SKM-1 treated with dmso at 0.1 percent for 144 hours (cell line): Measurements from ENCODE around the gene APOL3.
"Not testable (repeated sequence)": the region's sequence is repeated elsewhere in the genome, so short reads cannot be mapped to it uniquely, and the experiment has no call there.

Experiments used
- DNase-seq: peaks from one replicate; lab custom pipeline; 2025; ENCODE audit not compliant: unreplicated experiment; lab: John Stamatoyannopoulos, UW

APOL3 gene

GRCh38 chr22:36161793-36162126 is 1.2 kb upstream of the APOL3 start:
- DNase-seq, result not testable (repeated sequence)

GRCh38 chr22:36156515-36157419 is 3.8 kb downstream of the APOL3 start:
- no peak for DNase-seq

GRCh38 chr22:36156119-36156514 is 4.4 kb downstream of the APOL3 start:
- DNase-seq, result no peak

GRCh38 chr22:36155702-36156101 is 4.9 kb downstream of the APOL3 start:
- no peak for DNase-seq

- no peak for DNase-seq
Observed at GRCh38 chr22:36154423-36154945, 6.1 kb downstream of the APOL3 start.

GRCh38 chr22:36153501-36154422 is 6.8 kb downstream of the APOL3 start:
- DNase-seq, result no peak

- DNase-seq, result not testable (repeated sequence)
Observed at GRCh38 chr22:36152821-36153220, 7.7 kb downstream of the APOL3 start.

- no peak for DNase-seq
Observed at GRCh38 chr22:36152088-36152487, 8.5 kb downstream of the APOL3 start.

- no peak for DNase-seq
Observed at GRCh38 chr22:36151006-36151595, 9.5 kb downstream of the APOL3 start.

- DNase-seq, result peak; percentile 23
Observed at GRCh38 chr22:36149441-36149840, 11.1 kb downstream of the APOL3 start.

GRCh38 chr22:36148411-36148810 is 12.1 kb downstream of the APOL3 start:
- no peak for DNase-seq

GRCh38 chr22:36147196-36147791 is 13.3 kb downstream of the APOL3 start:
- DNase-seq, result no peak

GRCh38 chr22:36145881-36146280 is 14.7 kb downstream of the APOL3 start:
- DNase-seq, result no peak

GRCh38 chr22:36144886-36145541 is 15.5 kb downstream of the APOL3 start:
- DNase-seq, result peak; percentile 20

GRCh38 chr22:36143956-36144355 is 16.6 kb downstream of the APOL3 start:
- no peak for DNase-seq

- no peak for DNase-seq
Observed at GRCh38 chr22:36143066-36143815, 17.3 kb downstream of the APOL3 start.

GRCh38 chr22:36141481-36141880 is 19.1 kb downstream of the APOL3 start:
- no peak for DNase-seq

GRCh38 chr22:36138709-36139108 is 21.8 kb downstream of the APOL3 start:
- DNase-seq, result not testable (repeated sequence)

- no peak for DNase-seq
Observed at GRCh38 chr22:36136988-36137387, 23.6 kb downstream of the APOL3 start.

- DNase-seq, result no peak
Observed at GRCh38 chr22:36136475-36136874, 24.1 kb downstream of the APOL3 start.
